B cell (primary cell): ENCODE data around the gene SLC2A13. TPM values are rescaled to one million over a fixed set of nuclear protein-coding genes. Genes with fewer than 3 reads are reported as not detected.
"Not testable (repeated sequence)": the region's sequence is repeated elsewhere in the genome, so short reads cannot be mapped to it uniquely, and the experiment has no call there.

ENCODE experiments used
- ATAC-seq: fragments of 200-7000 bp; cut with Tn5 transposase; one replicate; pipeline ENCODE4 v1.10.0; 2021; ENCODE audit warnings: low read depth, mild to moderate bottlenecking, moderate number of reproducible peaks, moderate library complexity
- CTCF ChIA-PET: fragments of 350-600 bp; sonication (Branson Sonifier 250); formaldehyde crosslinking; loops from one replicate; lab custom pipeline; 2021; ENCODE audit warnings: antibody characterized with exemption, inconsistent platforms; lab: Charles Lee
- POLR2A ChIA-PET: fragments of 350-600 bp; sonication (Branson Sonifier 250); formaldehyde crosslinking; loops from one replicate; lab custom pipeline; 2021; ENCODE audit warnings: antibody characterized with exemption; lab: Charles Lee
- DNase-seq: peaks from one replicate; pipeline ENCODE4 v3.0.0; 2013
- H2AFZ ChIP-seq: 2 replicates; pipeline ENCODE4 v1.6.1; 2012; ENCODE audit warnings: mild to moderate bottlenecking, low read depth, low read length; ENCODE audit not compliant: insufficient read depth, poor library complexity, severe bottlenecking
- H3K27ac ChIP-seq, 2 donors: 1 replicate in 1 of 2; 2 replicates in 1 of 2; pipeline ENCODE4 v1.5.1; 2012 to 2013; ENCODE audit warnings: low read length in 2 of 2, mild to moderate bottlenecking in 2 of 2, moderate library complexity in 1 of 2
- H3K27me3 ChIP-seq, 4 experiments: fragments of 200-600 bp in 1 of 4; sonication (generic) in 1 of 4; replicated peaks in 1 of 4; 1 replicate in 2 of 4; 2 replicates in 2 of 4; pipeline versions ENCODE4 v1.6.1 to v1.7.0; 2013 to 2016; ENCODE audit warnings: low read length in 3 of 4, mild to moderate bottlenecking in 2 of 4, mixed read lengths in 1 of 4, moderate library complexity in 1 of 4; ENCODE audit not compliant: insufficient read depth in 4 of 4, control insufficient read depth in 3 of 4; ENCODE audit errors: control extremely low read depth in 1 of 4
- H3K36me3 ChIP-seq, 2 experiments: replicated peaks in 1 of 2; 1 replicate in 1 of 2; 2 replicates in 1 of 2; pipeline versions ENCODE4 v1.6.1 to v1.7.1; 2013; ENCODE audit warnings: low read length in 1 of 2; ENCODE audit not compliant: insufficient read depth in 2 of 2, control insufficient read depth in 1 of 2; ENCODE audit errors: control extremely low read depth in 1 of 2, extremely low read depth in 1 of 2
- H3K4me1 ChIP-seq, 2 donors: fragments of 200-600 bp in 1 of 2; sonication (generic) in 1 of 2; 1 replicate in 1 of 2; 2 replicates in 1 of 2; pipeline versions ENCODE4 v1.5.1 to v1.6.1; 2013 to 2017; ENCODE audit warnings: low read length in 2 of 2; ENCODE audit not compliant: control insufficient read depth in 2 of 2, insufficient read depth in 2 of 2
- H3K4me2 ChIP-seq: replicated peaks from 2 replicates; pipeline ENCODE3; 2012; ENCODE audit warnings: mild to moderate bottlenecking, low read depth, low read length; ENCODE audit not compliant: poor library complexity, severe bottlenecking
- H3K4me3 ChIP-seq, 5 experiments: fragments of 200-600 bp in 1 of 5; sonication (generic) in 1 of 5; 1 replicate in 3 of 5; 2 replicates in 2 of 5; pipeline versions ENCODE4 v1.5.1 to v1.7.0; 2011 to 2016; ENCODE audit warnings: low read length in 4 of 5, mild to moderate bottlenecking in 4 of 5, low read depth in 2 of 5, control low read depth in 1 of 5, moderate library complexity in 1 of 5; ENCODE audit not compliant: insufficient read depth in 1 of 5; ENCODE audit errors: control extremely low read depth in 1 of 5, extremely low read depth in 1 of 5
- H3K79me2 ChIP-seq: fragments of 200-600 bp; sonication (generic); one replicate; pipeline ENCODE4 v1.6.0; 2016; ENCODE audit warnings: low read length; ENCODE audit not compliant: control insufficient read depth, insufficient read depth
- H3K9ac ChIP-seq: fragments of 200-600 bp; sonication (generic); 2 replicates; pipeline ENCODE4 v1.6.1; 2017; ENCODE audit warnings: mild to moderate bottlenecking, low read length, moderate library complexity
- H3K9me3 ChIP-seq, 3 donors: one replicate each; pipeline versions ENCODE4 v1.6.1 to v1.7.1; 2013; ENCODE audit warnings: low read length in 2 of 3; ENCODE audit not compliant: control insufficient read depth in 2 of 3, insufficient read depth in 1 of 3; ENCODE audit errors: control extremely low read depth in 1 of 3
- H4K20me1 ChIP-seq: 2 replicates; pipeline ENCODE4 v1.6.0; 2012; ENCODE audit warnings: mild to moderate bottlenecking, low read length; ENCODE audit not compliant: insufficient read depth, control insufficient read depth, poor library complexity, severe bottlenecking
- H3K27ac Mint-ChIP-seq: one replicate; pipeline ENCODE4 v1.8.0; 2021; ENCODE audit warnings: mixed read lengths
- H3K27me3 Mint-ChIP-seq: one replicate; pipeline ENCODE4 v1.8.0; 2021; ENCODE audit warnings: mixed read lengths
- H3K4me1 Mint-ChIP-seq: one replicate; pipeline ENCODE4 v1.8.0; 2021; ENCODE audit warnings: mixed read lengths
- H3K4me3 Mint-ChIP-seq: one replicate; pipeline ENCODE4 v1.8.0; 2021; ENCODE audit warnings: mixed read lengths
- H3K9me3 Mint-ChIP-seq: one replicate; pipeline ENCODE4 v1.8.0; 2022; ENCODE audit warnings: mixed read lengths; ENCODE audit not compliant: insufficient read depth
- EZH2 ChIP-seq: IDR thresholded peaks from 2 replicates; pipeline ENCODE4 v1.6.1; 2012; ENCODE audit warnings: borderline replicate concordance, low read depth, mild to moderate bottlenecking, moderate library complexity, low read length; ENCODE audit not compliant: insufficient read depth, poor library complexity, severe bottlenecking
- WGBS: methylation state at CpG from one replicate; pipeline ENCODE4 v1.1.5; 2013; ENCODE audit warnings: missing lambda C conversion rate; ENCODE audit not compliant: insufficient coverage; 5-methylcytosine and 5-hydroxymethylcytosine counted together
- intact Hi-C: fragments of 100-400 bp; cut with micrococcal nuclease; formaldehyde crosslinking; loops from one replicate; pipeline ENCODE4 v1.10.0; 2022
- polyA plus RNA-seq: library from polyadenylated mRNA; depleted of rRNA; stranded (reverse); fragments of >200 nt; gene quantifications from 2 replicates; pipeline ENCODE4 v1.2.3, GENCODE V29; 2012
- total RNA-seq, 2 donors: library from RNA; stranded (reverse); fragments of 120-200 nt in 1 of 2; gene quantifications; 1 replicate in 1 of 2; 2 replicates in 1 of 2; pipeline versions ENCODE4 v1.2.3 to v1.2.4, GENCODE V29; 2013 to 2022
- TF ChIP-seq, protein P1 (sequence below): fragments of 200-600 bp; IDR thresholded peaks from one replicate; pipeline ENCODE4 v1.8.0; 2022; ENCODE audit warnings: antibody characterized with exemption, mild to moderate bottlenecking

Gene SLC2A13
- total and polyA plus RNA-seq, 2 donors (not counting 1 experiment from before 2014, with no cell fraction given), result 2.1 to 8.6 TPM

DNA sequence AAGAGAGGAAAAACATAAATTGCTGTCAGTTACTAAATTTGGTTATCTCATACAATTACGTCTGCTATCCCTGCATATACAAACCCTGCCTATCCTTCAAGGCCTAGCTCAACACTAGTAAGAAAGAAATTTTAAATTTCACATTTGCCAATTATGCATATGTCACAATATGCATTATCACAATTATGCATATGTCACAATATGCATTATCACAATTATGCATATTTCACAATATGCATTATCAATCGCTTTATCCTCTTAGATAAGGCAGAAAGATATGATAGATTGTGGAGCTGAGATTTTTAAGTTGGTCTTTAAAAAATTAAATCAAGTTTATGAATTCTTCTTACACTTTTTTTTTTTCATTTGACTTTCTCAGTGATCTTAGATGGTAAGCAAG, 291.3 kb downstream of the SLC2A13 start:
- POLR2A ChIA-PET, result no interaction called here
- H3K27me3 Mint-ChIP-seq, result no peaks in the 10 kb centered on the region
- WGBS, result no CpG with 5 or more reads among the region's 2 CpGs

DNA sequence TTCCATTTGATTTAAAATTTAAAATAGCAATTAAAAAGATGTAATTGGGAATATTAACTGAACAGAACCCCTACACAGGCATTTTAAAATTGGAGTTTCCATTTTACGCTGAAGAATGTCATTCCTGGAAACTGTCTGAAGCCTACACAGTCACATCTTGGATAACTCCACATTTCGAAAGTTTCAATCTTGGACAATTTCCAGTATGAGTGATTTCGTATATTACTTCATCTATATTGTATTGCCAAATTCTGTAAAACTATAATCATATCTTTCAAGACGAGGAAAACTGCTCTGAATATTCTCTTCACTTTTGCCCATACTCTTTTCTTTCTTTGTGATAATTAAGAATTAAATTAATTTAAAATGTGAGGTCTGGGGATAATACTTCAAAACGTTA, 292.1 kb downstream of the SLC2A13 start:
- no peak for TF ChIP-seq EZH2
- TF ChIP-seq, protein P1, sequence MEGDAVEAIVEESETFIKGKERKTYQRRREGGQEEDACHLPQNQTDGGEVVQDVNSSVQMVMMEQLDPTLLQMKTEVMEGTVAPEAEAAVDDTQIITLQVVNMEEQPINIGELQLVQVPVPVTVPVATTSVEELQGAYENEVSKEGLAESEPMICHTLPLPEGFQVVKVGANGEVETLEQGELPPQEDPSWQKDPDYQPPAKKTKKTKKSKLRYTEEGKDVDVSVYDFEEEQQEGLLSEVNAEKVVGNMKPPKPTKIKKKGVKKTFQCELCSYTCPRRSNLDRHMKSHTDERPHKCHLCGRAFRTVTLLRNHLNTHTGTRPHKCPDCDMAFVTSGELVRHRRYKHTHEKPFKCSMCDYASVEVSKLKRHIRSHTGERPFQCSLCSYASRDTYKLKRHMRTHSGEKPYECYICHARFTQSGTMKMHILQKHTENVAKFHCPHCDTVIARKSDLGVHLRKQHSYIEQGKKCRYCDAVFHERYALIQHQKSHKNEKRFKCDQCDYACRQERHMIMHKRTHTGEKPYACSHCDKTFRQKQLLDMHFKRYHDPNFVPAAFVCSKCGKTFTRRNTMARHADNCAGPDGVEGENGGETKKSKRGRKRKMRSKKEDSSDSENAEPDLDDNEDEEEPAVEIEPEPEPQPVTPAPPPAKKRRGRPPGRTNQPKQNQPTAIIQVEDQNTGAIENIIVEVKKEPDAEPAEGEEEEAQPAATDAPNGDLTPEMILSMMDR, result no peak
- CTCF ChIA-PET, result no interaction called here
- no peaks in the 10 kb centered on the region for H3K4me1 ChIP-seq
- 100% methylated on average over 2 of the region's 5 CpGs for WGBS
- no peak overlapping the region for H3K9ac ChIP-seq
- H3K4me3 ChIP-seq, result no peak overlapping the region
- H3K4me1 Mint-ChIP-seq, result no peaks in the 10 kb centered on the region
- no peak overlapping the region for H3K27ac ChIP-seq
- no peak overlapping the region for H3K4me3 Mint-ChIP-seq
- H3K4me2 ChIP-seq, result no peak overlapping the region
- no peaks in the 10 kb centered on the region for H3K27me3 ChIP-seq
- H3K27ac Mint-ChIP-seq, result no peak overlapping the region
- ATAC-seq (no peak), DNase-seq (no peak)
- POLR2A ChIA-PET, result no interaction called here
- intact Hi-C loops, result no loop called here
- H4K20me1 ChIP-seq, result no peaks in the 10 kb centered on the region
- no peaks in the 10 kb centered on the region for H3K27me3 Mint-ChIP-seq
- peaks cover 1 to 4% (median 3%) of the 10 kb centered on the region in 3 donors for H3K9me3 ChIP-seq
- H3K9me3 Mint-ChIP-seq, result no peaks in the 10 kb centered on the region
- H3K79me2 ChIP-seq, result no peaks in the 10 kb centered on the region
- no peaks in the 10 kb centered on the region for H3K36me3 ChIP-seq
- H2AFZ ChIP-seq, result no peak overlapping the region

More for the DNA sequence above, 291.3 kb downstream of the SLC2A13 start:
- Histone ChIP-seq H3K9ac (no peak overlapping the region), H3K4me1 (no peaks in the 10 kb centered on the region), H3K4me2 (no peak overlapping the region), H3K27me3 (no peaks in the 10 kb centered on the region), H3K27ac (no peak overlapping the region), H3K4me3 (no peak overlapping the region), H2AFZ (no peak overlapping the region), H3K36me3 (no peaks in the 10 kb centered on the region), H4K20me1 (no peaks in the 10 kb centered on the region), H3K79me2 (no peaks in the 10 kb centered on the region), H3K9me3 (peaks cover 1 to 4% (median 3%) of the 10 kb centered on the region in 3 donors)
- CTCF ChIA-PET, result interaction anchor here (0.7 to 0.9 kb wide), 2 partner anchors 136 to 260 kb away, joined by 3 read pairs; no protein-coding TSS in a partner anchor
- Mint-ChIP-seq H3K4me1 (no peaks in the 10 kb centered on the region), H3K9me3 (no peaks in the 10 kb centered on the region), H3K4me3 (no peak overlapping the region), H3K27ac (no peak overlapping the region)
- ATAC-seq (no peak), DNase-seq (no peak)
- TF ChIP-seq, protein P1, result no peak
- no peak for TF ChIP-seq EZH2
- intact Hi-C loops, result no loop called here

DNA sequence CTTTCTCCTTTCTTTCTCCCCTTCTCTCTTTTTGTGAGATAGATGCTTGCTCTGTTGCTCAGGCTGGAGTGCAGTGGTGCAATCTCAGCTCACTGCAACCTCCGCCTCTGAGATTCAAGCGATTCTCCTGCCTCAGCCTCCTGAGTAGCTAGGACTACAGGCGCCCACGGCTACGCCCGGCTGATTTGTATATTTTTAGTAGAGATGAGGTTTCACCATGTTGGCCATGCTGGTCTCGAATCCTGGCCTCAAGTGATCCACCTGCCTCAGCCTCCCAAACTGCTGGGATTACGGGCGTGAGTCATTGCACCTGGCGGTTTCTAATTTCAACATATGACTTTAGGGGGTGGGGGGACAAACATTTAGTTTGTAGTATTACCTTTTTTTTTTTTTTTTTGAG, 293.4 kb downstream of the SLC2A13 start:
- H3K9me3 Mint-ChIP-seq, ATAC-seq, POLR2A ChIA-PET, H3K27ac ChIP-seq, H3K9ac ChIP-seq, H3K4me2 ChIP-seq, H3K9me3 ChIP-seq, H3K4me3 ChIP-seq, H2AFZ ChIP-seq, H3K27me3 Mint-ChIP-seq, H3K27me3 ChIP-seq, H3K4me1 Mint-ChIP-seq, H4K20me1 ChIP-seq, intact Hi-C loops, H3K79me2 ChIP-seq, H3K36me3 ChIP-seq, CTCF ChIA-PET, DNase-seq, H3K4me1 ChIP-seq, H3K4me3 Mint-ChIP-seq, H3K27ac Mint-ChIP-seq: not testable (repeated sequence)
- 95% methylated on average over 4 of the region's 10 CpGs for WGBS
